H1 (cell line): ENCODE results near the gene RPL6.

Experiments
- EP300 ChIP-seq, 2 experiments: IDR thresholded peaks; 1 replicate in 1 of 2; 2 replicates in 1 of 2; pipeline ENCODE4 v1.6.1; 2011 to 2012; ENCODE audit warnings: low read depth in 2 of 2, low read length in 2 of 2, mild to moderate bottlenecking in 2 of 2, borderline replicate concordance in 1 of 2, inconsistent platforms in 1 of 2, moderate library complexity in 1 of 2
- POLR2AphosphoS5 ChIP-seq: IDR thresholded peaks from 2 replicates; pipeline ENCODE4 v1.6.1; 2011; ENCODE audit warnings: low read depth, low read length
- RBBP5 ChIP-seq: IDR thresholded peaks from 2 replicates; pipeline ENCODE4 v1.7.1; 2012; ENCODE audit warnings: low read depth, mild to moderate bottlenecking, inconsistent platforms, low read length, moderate library complexity, borderline replicate concordance

DNA sequence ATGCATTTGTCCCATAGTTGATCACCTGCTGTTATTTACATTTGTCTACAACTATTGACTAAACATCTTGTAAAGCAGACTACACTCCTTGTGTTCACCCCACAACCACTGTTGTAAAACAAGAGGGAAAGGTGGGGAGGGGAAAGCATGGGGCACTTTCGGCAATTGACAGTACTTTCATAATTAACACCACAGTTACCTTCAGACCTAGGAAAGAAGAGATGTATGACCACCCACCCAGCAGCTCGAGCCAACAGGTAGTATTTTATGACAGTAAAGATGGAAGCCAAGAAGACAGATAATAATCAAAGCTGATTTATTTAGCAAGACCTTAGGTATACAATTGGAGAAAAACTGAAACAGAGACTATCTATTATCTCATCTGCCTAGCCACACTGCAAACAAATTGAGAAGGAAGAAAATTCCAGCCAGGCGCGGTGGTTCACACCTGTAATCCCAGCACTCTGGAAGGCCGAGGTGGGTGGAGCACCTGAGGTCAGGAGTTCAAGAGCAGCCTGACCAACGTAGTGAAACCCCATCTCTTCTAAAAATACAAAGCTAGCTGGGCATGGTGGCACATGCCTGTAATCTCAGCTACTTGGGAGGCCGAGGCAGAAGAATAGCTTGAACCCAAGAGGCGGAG is 38.4 kb downstream of the RPL6 start:
- no peak for TF ChIP-seq POLR2AphosphoS5
- TF ChIP-seq RBBP5: no peak
- TF ChIP-seq EP300 (IDR thresholded peaks at IDR 0.05; ENCODE audit: borderline replicate concordance in 1 of 2, low read depth in 2 of 2, low read length in 2 of 2): no peak
